ENCODE results near the gene MYDGF.

Gene MYDGF

GRCh38 chr19:4641132-4641531, 29.0 kb downstream of the MYDGF start:
- DNase-seq (ENCODE audit: low read depth in 3 of 3): no peak

- DNase-seq (ENCODE audit: low read depth in 3 of 3): no peak
Observed at GRCh38 chr19:4640247-4641000, 29.7 kb downstream of the MYDGF start.

GRCh38 chr19:4639531-4640246, 30.5 kb downstream of the MYDGF start:
- DNase-seq (ENCODE audit: low read depth in 3 of 3): no peak

GRCh38 chr19:4638828-4639530, 31.2 kb downstream of the MYDGF start, which contains the start of gene TNFAIP8L1:
TSS of gene TNFAIP8L1 (plus strand) at chr19:4639516. CDS start at chr19:4651870, 12,354 bp downstream.
- DNase-seq (ENCODE audit: low read depth in 3 of 3): peak; percentile 97 to 99 (median 98)

- DNase-seq (ENCODE audit: low read depth in 3 of 3): no peak
Observed at GRCh38 chr19:4638317-4638716, 31.8 kb downstream of the MYDGF start.

- no peak for DNase-seq (ENCODE audit: low read depth in 3 of 3)
Observed at GRCh38 chr19:4636761-4637160, 33.4 kb downstream of the MYDGF start.

- DNase-seq (ENCODE audit: low read depth in 3 of 3): peak; percentile 51 to 73 (median 65)
Observed at GRCh38 chr19:4636151-4636717, 33.9 kb downstream of the MYDGF start.

- DNase-seq (ENCODE audit: low read depth in 3 of 3): no peak
Observed at GRCh38 chr19:4635754-4636116, 34.4 kb downstream of the MYDGF start.

GRCh38 chr19:4633140-4633967, 36.8 kb downstream of the MYDGF start:
- peak in 2 of 3 donors; percentile 25 to 36 for DNase-seq (ENCODE audit: low read depth in 3 of 3)

- DNase-seq (ENCODE audit: low read depth in 3 of 3): no peak
Observed at GRCh38 chr19:4624733-4625362, 45.3 kb downstream of the MYDGF start.

GRCh38 chr19:4624301-4624700, 45.8 kb downstream of the MYDGF start:
- DNase-seq (ENCODE audit: low read depth in 3 of 3): no peak

- DNase-seq (ENCODE audit: low read depth in 3 of 3): no peak
Observed at GRCh38 chr19:4622695-4623421, 47.3 kb downstream of the MYDGF start.

GRCh38 chr19:4620675-4621074, 49.5 kb downstream of the MYDGF start:
- no peak for DNase-seq (ENCODE audit: low read depth in 3 of 3)

- DNase-seq (ENCODE audit: low read depth in 3 of 3): no peak
Observed at GRCh38 chr19:4619668-4620294, 50.4 kb downstream of the MYDGF start.

GRCh38 chr19:4618019-4618418, 52.1 kb downstream of the MYDGF start:
- DNase-seq (ENCODE audit: low read depth in 3 of 3): no peak

- no peak for DNase-seq (ENCODE audit: low read depth in 3 of 3)
Observed at GRCh38 chr19:4613254-4613751, 56.8 kb downstream of the MYDGF start.

GRCh38 chr19:4609878-4610511, 60.1 kb downstream of the MYDGF start:
- DNase-seq (ENCODE audit: low read depth in 3 of 3): no peak
